Keratinocyte (primary cell): ENCODE measurements around the gene EIF6. TPM values are rescaled to one million over a fixed set of nuclear protein-coding genes. Genes with fewer than 3 reads are reported as not detected.
A peak's percentile ranks its signal among the peaks of the same experiment; 100 is the strongest.
"Not testable (repeated sequence)": the region's sequence is repeated elsewhere in the genome, so short reads cannot be mapped to it uniquely, and the experiment has no call there.

ENCODE experiments used
- DNase-seq: peaks from one replicate; pipeline ENCODE4 v3.0.0-alpha.2; 2011; ENCODE audit warnings: low read depth, missing footprints, low spot score
- FAIRE-seq: peaks from 2 replicates; lab custom pipeline; 2011; peaks lifted over from hg19 to GRCh38; lab: Jason Lieb, UNC
- H2AFZ ChIP-seq: 2 replicates; pipeline ENCODE4 v1.6.0; 2012; ENCODE audit warnings: low read length, control low read depth, inconsistent platforms; ENCODE audit not compliant: control insufficient read depth
- H3K27ac ChIP-seq: 2 replicates; pipeline ENCODE4 v1.5.1; 2011; ENCODE audit warnings: low read length; ENCODE audit not compliant: control insufficient read depth, insufficient read depth
- H3K27me3 ChIP-seq: 3 replicates; pipeline ENCODE4 v1.6.0; 2011; ENCODE audit warnings: low read length; ENCODE audit not compliant: control insufficient read depth, insufficient read depth; ENCODE audit errors: extremely low read depth
- H3K36me3 ChIP-seq, 2 experiments: 2 replicates in 1 of 2; 3 replicates in 1 of 2; pipeline ENCODE4 v1.5.1; 2011; ENCODE audit warnings: low read length in 2 of 2, mild to moderate bottlenecking in 1 of 2; ENCODE audit not compliant: control insufficient read depth in 2 of 2, insufficient read depth in 2 of 2; ENCODE audit errors: extremely low read depth in 1 of 2
- H3K4me1 ChIP-seq: 3 replicates; pipeline ENCODE4 v1.5.1; 2011; ENCODE audit warnings: low read length; ENCODE audit not compliant: control insufficient read depth, insufficient read depth; ENCODE audit errors: extremely low read depth
- H3K4me2 ChIP-seq: 3 replicates; pipeline ENCODE4 v1.6.0; 2011; ENCODE audit warnings: low read depth, low read length; ENCODE audit not compliant: control insufficient read depth, insufficient read depth; ENCODE audit errors: extremely low read depth
- H3K4me3 ChIP-seq, 3 experiments: fragments of 200-600 bp in 1 of 3; sonication (generic) in 1 of 3; 2 replicates in 2 of 3; 3 replicates in 1 of 3; pipeline ENCODE4 v1.5.1; 2011 to 2016; ENCODE audit warnings: low read length in 3 of 3, mild to moderate bottlenecking in 3 of 3, control low read depth in 2 of 3, inconsistent platforms in 1 of 3, low read depth in 1 of 3, mixed read lengths in 1 of 3, mixed run types in 1 of 3, moderate library complexity in 1 of 3; ENCODE audit not compliant: control insufficient read depth in 2 of 3, insufficient read depth in 2 of 3; ENCODE audit errors: extremely low read depth in 1 of 3
- H3K79me2 ChIP-seq: 2 replicates; pipeline ENCODE4 v1.6.0; 2012; ENCODE audit warnings: low read length; ENCODE audit not compliant: control insufficient read depth, insufficient read depth
- H3K9ac ChIP-seq: 3 replicates; pipeline ENCODE4 v1.6.0; 2011; ENCODE audit warnings: low read length; ENCODE audit not compliant: control insufficient read depth, insufficient read depth; ENCODE audit errors: extremely low read depth
- H3K9me1 ChIP-seq: 3 replicates; pipeline ENCODE4 v1.6.0; 2011; ENCODE audit warnings: low read length; ENCODE audit not compliant: control insufficient read depth, insufficient read depth; ENCODE audit errors: extremely low read depth
- H3K9me3 ChIP-seq: 2 replicates; pipeline ENCODE4 v1.5.1; 2012; ENCODE audit warnings: low read depth, low read length; ENCODE audit not compliant: control insufficient read depth
- H4K20me1 ChIP-seq: 3 replicates; pipeline ENCODE4 v1.6.0; 2011; ENCODE audit warnings: low read length; ENCODE audit not compliant: control insufficient read depth, insufficient read depth; ENCODE audit errors: extremely low read depth
- EZH2 ChIP-seq: IDR thresholded peaks from one replicate; pipeline ENCODE4 v1.6.1; 2012; ENCODE audit warnings: inconsistent platforms, mild to moderate bottlenecking, low read length, moderate library complexity
- dilution Hi-C: fragments of 300-500 bp; cut with MboI; formaldehyde crosslinking; loops from one replicate; pipeline ENCODE4 v1.7.0; 2020; ENCODE audit warnings: low sequenced_read_pairs; ENCODE audit not compliant: extremely low pct_ligation_motif_present
- polyA plus RNA-seq, 5 experiments: library from polyadenylated mRNA; depleted of rRNA in 3 of 5; stranded (reverse) in 3 of 5; stranded (forward) in 1 of 5; unstranded in 1 of 5; fragments of >200 nt; gene quantifications; 1 replicate in 1 of 5; 2 replicates in 3 of 5; 3 replicates in 1 of 5; pipeline versions ENCODE4 v1.2.1 to v1.2.3, GENCODE V29; 2011 to 2012; ENCODE audit warnings: missing spikeins in 2 of 5, low read depth in 1 of 5, low replicate concordance in 1 of 5
- TF ChIP-seq, protein P1 (sequence below), 3 experiments: IDR thresholded peaks in 1 of 3; conservative IDR thresholded peaks in 1 of 3; optimal IDR thresholded peaks in 1 of 3; 2 replicates in 2 of 3; 3 replicates in 1 of 3; pipeline versions ENCODE3 to v1.5.1; 2011; ENCODE audit warnings: low read length in 3 of 3, mild to moderate bottlenecking in 3 of 3, moderate library complexity in 2 of 3, control low read depth in 1 of 3, inconsistent platforms in 1 of 3; ENCODE audit not compliant: insufficient read depth in 2 of 3; ENCODE audit errors: extremely low read depth in 1 of 3

Gene EIF6
- polyA plus RNA-seq, 1 donor (not counting 4 experiments of a cell fraction or from before 2014, with no cell fraction given), result 206 TPM

DNA sequence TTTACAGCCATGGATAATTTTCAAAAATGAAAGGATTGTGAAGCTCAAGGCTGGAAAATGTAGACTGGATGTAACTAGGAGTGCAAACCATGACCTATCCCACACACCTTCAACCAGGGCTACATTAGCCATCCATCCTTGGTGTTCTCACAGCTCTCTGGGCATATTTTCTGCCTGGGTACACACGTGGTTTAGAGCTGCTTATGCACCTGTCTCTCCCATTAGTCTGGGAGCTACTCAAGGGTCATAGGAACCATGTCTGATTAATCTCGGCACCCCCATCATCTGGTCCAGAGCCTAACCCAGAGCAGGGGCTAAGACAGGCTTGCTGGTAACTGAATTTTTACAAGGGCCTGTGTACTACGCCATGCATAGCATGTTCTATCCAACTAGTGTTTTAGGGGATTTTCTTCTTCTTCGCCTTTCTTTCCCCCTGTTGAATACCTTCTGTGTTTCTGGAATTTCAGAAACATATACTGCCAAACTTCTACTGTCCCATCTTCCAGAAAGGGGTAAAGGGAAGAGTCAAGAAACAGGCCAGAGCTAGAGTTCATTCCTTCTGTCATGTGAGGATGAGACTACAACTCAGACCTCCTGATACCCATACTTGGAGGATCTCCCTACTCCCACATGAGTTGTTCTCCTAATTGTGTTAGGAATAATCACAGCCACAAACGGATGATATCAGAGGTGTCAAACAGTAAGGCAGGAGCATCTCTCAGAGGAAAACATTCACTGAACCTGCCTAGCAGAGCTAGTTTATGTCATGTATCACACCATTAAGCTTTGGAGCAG lies 33.0 kb upstream of the EIF6 start:
- no peak for TF ChIP-seq EZH2
- TF ChIP-seq, protein P1, sequence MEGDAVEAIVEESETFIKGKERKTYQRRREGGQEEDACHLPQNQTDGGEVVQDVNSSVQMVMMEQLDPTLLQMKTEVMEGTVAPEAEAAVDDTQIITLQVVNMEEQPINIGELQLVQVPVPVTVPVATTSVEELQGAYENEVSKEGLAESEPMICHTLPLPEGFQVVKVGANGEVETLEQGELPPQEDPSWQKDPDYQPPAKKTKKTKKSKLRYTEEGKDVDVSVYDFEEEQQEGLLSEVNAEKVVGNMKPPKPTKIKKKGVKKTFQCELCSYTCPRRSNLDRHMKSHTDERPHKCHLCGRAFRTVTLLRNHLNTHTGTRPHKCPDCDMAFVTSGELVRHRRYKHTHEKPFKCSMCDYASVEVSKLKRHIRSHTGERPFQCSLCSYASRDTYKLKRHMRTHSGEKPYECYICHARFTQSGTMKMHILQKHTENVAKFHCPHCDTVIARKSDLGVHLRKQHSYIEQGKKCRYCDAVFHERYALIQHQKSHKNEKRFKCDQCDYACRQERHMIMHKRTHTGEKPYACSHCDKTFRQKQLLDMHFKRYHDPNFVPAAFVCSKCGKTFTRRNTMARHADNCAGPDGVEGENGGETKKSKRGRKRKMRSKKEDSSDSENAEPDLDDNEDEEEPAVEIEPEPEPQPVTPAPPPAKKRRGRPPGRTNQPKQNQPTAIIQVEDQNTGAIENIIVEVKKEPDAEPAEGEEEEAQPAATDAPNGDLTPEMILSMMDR (optimal IDR thresholded peaks at IDR 0.05 in 1 of 3, IDR thresholded peaks at IDR 0.05 in 1 of 3, conservative IDR thresholded peaks at IDR 0.05 in 1 of 3; ENCODE audit: extremely low read depth in 1 of 3, insufficient read depth in 2 of 3, low read length in 3 of 3), result no peak
- H3K9ac ChIP-seq, result peak overlapping the region; percentile 25
- FAIRE-seq (no peak), DNase-seq (no peak)
- H3K27ac ChIP-seq, result peak overlapping the region; percentile 77
- no peak overlapping the region for H3K4me3 ChIP-seq
- no peaks in the 10 kb centered on the region for H3K9me3 ChIP-seq
- H3K36me3 ChIP-seq, result peaks cover 0 to 11% of the 10 kb centered on the region in 2 experiments
- peaks cover 56% of the 10 kb centered on the region for H3K4me1 ChIP-seq
- peak overlapping the region; percentile 66 for H3K4me2 ChIP-seq
- no peaks in the 10 kb centered on the region for H3K27me3 ChIP-seq
- H2AFZ ChIP-seq, result no peak overlapping the region
- no peaks in the 10 kb centered on the region for H4K20me1 ChIP-seq
- dilution Hi-C loops, result no loop called here
- no peaks in the 10 kb centered on the region for H3K79me2 ChIP-seq
- no peaks in the 10 kb centered on the region for H3K9me1 ChIP-seq

DNA sequence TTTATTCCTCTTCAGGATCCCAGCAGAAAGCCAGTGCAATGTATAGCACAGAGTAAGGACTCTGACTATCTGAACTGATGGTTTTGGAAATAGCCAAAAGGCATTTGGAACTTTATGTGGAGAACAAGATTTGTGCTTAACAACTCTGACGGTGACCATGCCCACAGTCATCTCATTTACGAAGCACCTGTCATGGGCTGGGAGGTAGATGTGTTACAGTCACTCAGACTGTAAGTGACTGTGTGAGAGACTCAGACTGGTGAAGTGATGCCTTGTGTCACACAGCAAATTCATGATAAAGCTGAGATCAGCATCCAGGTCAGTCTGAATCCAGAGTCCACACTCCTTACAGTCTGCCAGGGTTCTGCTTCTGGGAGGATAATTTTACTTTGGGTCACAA lies 31.5 kb upstream of the EIF6 start:
- peaks cover 0 to 8% of the 10 kb centered on the region in 2 experiments for H3K36me3 ChIP-seq
- no peaks in the 10 kb centered on the region for H3K27me3 ChIP-seq
- dilution Hi-C loops, result no loop called here
- H3K9ac ChIP-seq, result no peak overlapping the region
- H3K4me1 ChIP-seq, result peaks cover 72% of the 10 kb centered on the region
- no peaks in the 10 kb centered on the region for H3K79me2 ChIP-seq
- H3K4me2 ChIP-seq, result no peak overlapping the region
- TF ChIP-seq, protein P1 (optimal IDR thresholded peaks at IDR 0.05 in 1 of 3, IDR thresholded peaks at IDR 0.05 in 1 of 3, conservative IDR thresholded peaks at IDR 0.05 in 1 of 3; ENCODE audit: extremely low read depth in 1 of 3, insufficient read depth in 2 of 3, low read length in 3 of 3), result no peak
- TF ChIP-seq EZH2, result no peak
- H3K4me3 ChIP-seq, result no peak overlapping the region
- DNase-seq, result no peak
- no peak overlapping the region for H3K27ac ChIP-seq
- no peaks in the 10 kb centered on the region for H3K9me1 ChIP-seq
- peak; percentile 64 for FAIRE-seq
- H2AFZ ChIP-seq, result no peak overlapping the region
- no peaks in the 10 kb centered on the region for H3K9me3 ChIP-seq
- H4K20me1 ChIP-seq, result no peaks in the 10 kb centered on the region

DNA sequence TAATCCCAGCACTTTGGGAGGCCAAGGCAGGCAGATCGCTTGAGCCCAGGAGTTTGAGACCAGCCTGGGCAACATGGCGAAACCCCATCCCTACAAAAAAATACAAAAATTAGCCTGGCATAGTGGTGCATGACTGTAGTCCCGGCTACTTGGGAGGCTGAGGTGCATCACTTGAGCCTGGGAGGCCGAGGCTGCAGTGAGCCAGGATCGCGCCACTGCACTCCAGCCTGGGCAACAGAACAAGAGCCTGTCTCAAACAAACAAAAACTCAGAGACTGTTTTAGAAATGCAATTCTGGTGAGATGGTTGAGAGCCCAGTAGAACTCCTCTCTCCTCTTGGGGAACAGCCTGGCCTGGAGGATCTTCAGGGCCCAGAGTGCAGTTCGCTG lies 31.1 kb upstream of the EIF6 start:
- H4K20me1 ChIP-seq, H2AFZ ChIP-seq, H3K9me3 ChIP-seq, H3K27me3 ChIP-seq, FAIRE-seq, H3K4me2 ChIP-seq, DNase-seq, H3K36me3 ChIP-seq, H3K9ac ChIP-seq, H3K4me3 ChIP-seq, H3K79me2 ChIP-seq, H3K27ac ChIP-seq, H3K9me1 ChIP-seq, dilution Hi-C loops: not testable (repeated sequence)
- H3K4me1 ChIP-seq, result peaks cover 71% of the 10 kb centered on the region
